Adrenal gland (tissue), 12 donors: ENCODE results near the gene IGFL3. TPM values are rescaled to one million over a fixed set of nuclear protein-coding genes. Genes with fewer than 3 reads are reported as not detected.
"Not testable (repeated sequence)": the region's sequence is repeated elsewhere in the genome, so short reads cannot be mapped to it uniquely, and the experiment has no call there.

Source experiments
- DNase-seq, 7 donors: peaks; one replicate each; pipeline ENCODE4 v3.0.0-alpha.2; 2019 to 2020
- H3K27ac ChIP-seq, 5 donors: fragments of 200-600 bp; sonication (generic) in 4 of 5; 1 replicate in 3 of 5; 2 replicates in 2 of 5; pipeline versions ENCODE4 v1.5.1 to v1.8.0; 2016 to 2020; ENCODE audit warnings: mild to moderate bottlenecking in 1 of 5
- H3K27me3 ChIP-seq: fragments of 200-600 bp; 2 replicates; pipeline ENCODE4 v1.8.0; 2021
- H3K36me3 ChIP-seq, 2 donors: fragments of 200-600 bp; replicated peaks in 1 of 2; 1 replicate in 1 of 2; 2 replicates in 1 of 2; pipeline versions ENCODE4 v1.5.1 to v1.8.0; 2018 to 2022
- H3K4me1 ChIP-seq, 2 donors: fragments of 200-600 bp; replicated peaks in 1 of 2; 1 replicate in 1 of 2; 2 replicates in 1 of 2; pipeline versions ENCODE4 v1.5.1 to v1.8.0; 2018 to 2021
- H3K4me3 ChIP-seq, 4 donors: fragments of 200-600 bp; sonication (generic) in 3 of 4; one replicate each; pipeline ENCODE4 v1.5.1; 2016 to 2018
- H3K9me3 ChIP-seq, 3 donors: fragments of 200-600 bp; sonication (generic) in 1 of 3; replicated peaks in 1 of 3; 1 replicate in 2 of 3; 2 replicates in 1 of 3; pipeline versions ENCODE4 v1.5.1 to v1.8.0; 2016 to 2021
- POLR2A ChIP-seq, 2 donors: fragments of 450-650 bp; IDR thresholded peaks; one replicate each; pipeline ENCODE4 v1.6.1; 2017; ENCODE audit warnings: antibody characterized with exemption in 2 of 2, mild to moderate bottlenecking in 2 of 2, moderate library complexity in 1 of 2
- WGBS, 4 donors: extraction: QIAGEN DNeasy Blood & Tissue Kit in 2 of 4; methylation state at CpG; one replicate each; pipeline versions ENCODE4 v1.1.5 to v1.1.7; 2013 to 2017; 5-methylcytosine and 5-hydroxymethylcytosine counted together
- intact Hi-C, 2 donors: fragments of 100-400 bp; cut with DNase I; formaldehyde crosslinking; loops; one replicate each; pipeline versions ENCODE4 v1.14.1 to v1.15.0; 2022 to 2023
- polyA plus RNA-seq, 3 donors: library from polyadenylated mRNA; stranded (reverse); fragments of 200-250 nt in 2 of 3; fragments of 350-450 nt in 1 of 3; fragmentation: Illumina TruSeq in 1 of 3; extraction: RNeasy Lipid Tissue Mini Kit (QIAGEN cat#74804) in 1 of 3; gene quantifications; one replicate each; pipeline ENCODE4 v1.2.3, GENCODE V29; 2013 to 2014
- total RNA-seq, 9 donors: library from RNA; depleted of rRNA in 4 of 9; stranded (reverse); fragments of >200 nt in 4 of 9; fragments of 120-200 nt in 1 of 9; fragmentation: NEBNext Ultra II Directional in 1 of 9; extraction: Animal tissue kit (Norgen Biotek cat#: 25700) in 1 of 9; gene quantifications; one replicate each; pipeline versions ENCODE4 v1.1.0 to v1.2.4, GENCODE V29; 2013 to 2023
- TF ChIP-seq, protein P1 (sequence below), 6 experiments: fragments of 450-650 bp in 4 of 6; fragments of 200-600 bp in 2 of 6; sonication (generic) in 1 of 6; IDR thresholded peaks; 1 replicate in 5 of 6; 2 replicates in 1 of 6; pipeline versions ENCODE4 v1.5.1 to v1.8.0; 2016 to 2021; ENCODE audit warnings: antibody characterized with exemption in 6 of 6, mild to moderate bottlenecking in 2 of 6, moderate library complexity in 1 of 6
- donor health status: healthy with polysubstance abuse.
- donor health status: Bipolar disorder and iron deficiency.
- donor health status: DM: yes; HTN: yes; CAD: no.
- donor health status: DM: no; HTN: no; CAD: no.
- donor health status: DM: no; HTN: no; CAD: no.
- donor health status: DM: yes; HTN: yes; CAD: no.

The IGFL3 gene
- total and polyA plus RNA-seq, 12 donors: not detected

GRCh38 chr19:46080561-46080960 is 43.9 kb downstream of the IGFL3 start:
- no peak overlapping the region for H3K27ac ChIP-seq
- H3K4me3 ChIP-seq: no peak overlapping the region
- 64 to 88% (median 70%) methylated on average over 3 of the region's 3 CpGs; no CpG with 5 or more reads in 1 of the 4 donors for WGBS, 4 donors
- peaks cover 0 to 5% of the 10 kb centered on the region in 2 donors for H3K4me1 ChIP-seq
- H3K9me3 ChIP-seq: no peaks in the 10 kb centered on the region
- DNase-seq: peak in 2 of 7 donors; percentile 19 to 32
- intact Hi-C loops: loop anchor here (2.0 to 5.0 kb wide), 3 partner anchors 107 to 184 kb away; no protein-coding TSS in a partner anchor
- peaks cover 28% of the 10 kb centered on the region for H3K27me3 ChIP-seq
- no peaks in the 10 kb centered on the region for H3K36me3 ChIP-seq
- TF ChIP-seq, protein P1, sequence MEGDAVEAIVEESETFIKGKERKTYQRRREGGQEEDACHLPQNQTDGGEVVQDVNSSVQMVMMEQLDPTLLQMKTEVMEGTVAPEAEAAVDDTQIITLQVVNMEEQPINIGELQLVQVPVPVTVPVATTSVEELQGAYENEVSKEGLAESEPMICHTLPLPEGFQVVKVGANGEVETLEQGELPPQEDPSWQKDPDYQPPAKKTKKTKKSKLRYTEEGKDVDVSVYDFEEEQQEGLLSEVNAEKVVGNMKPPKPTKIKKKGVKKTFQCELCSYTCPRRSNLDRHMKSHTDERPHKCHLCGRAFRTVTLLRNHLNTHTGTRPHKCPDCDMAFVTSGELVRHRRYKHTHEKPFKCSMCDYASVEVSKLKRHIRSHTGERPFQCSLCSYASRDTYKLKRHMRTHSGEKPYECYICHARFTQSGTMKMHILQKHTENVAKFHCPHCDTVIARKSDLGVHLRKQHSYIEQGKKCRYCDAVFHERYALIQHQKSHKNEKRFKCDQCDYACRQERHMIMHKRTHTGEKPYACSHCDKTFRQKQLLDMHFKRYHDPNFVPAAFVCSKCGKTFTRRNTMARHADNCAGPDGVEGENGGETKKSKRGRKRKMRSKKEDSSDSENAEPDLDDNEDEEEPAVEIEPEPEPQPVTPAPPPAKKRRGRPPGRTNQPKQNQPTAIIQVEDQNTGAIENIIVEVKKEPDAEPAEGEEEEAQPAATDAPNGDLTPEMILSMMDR (IDR thresholded peaks at IDR 0.05): no peak
- no peak for TF ChIP-seq POLR2A (IDR thresholded peaks at IDR 0.05)

DNA sequence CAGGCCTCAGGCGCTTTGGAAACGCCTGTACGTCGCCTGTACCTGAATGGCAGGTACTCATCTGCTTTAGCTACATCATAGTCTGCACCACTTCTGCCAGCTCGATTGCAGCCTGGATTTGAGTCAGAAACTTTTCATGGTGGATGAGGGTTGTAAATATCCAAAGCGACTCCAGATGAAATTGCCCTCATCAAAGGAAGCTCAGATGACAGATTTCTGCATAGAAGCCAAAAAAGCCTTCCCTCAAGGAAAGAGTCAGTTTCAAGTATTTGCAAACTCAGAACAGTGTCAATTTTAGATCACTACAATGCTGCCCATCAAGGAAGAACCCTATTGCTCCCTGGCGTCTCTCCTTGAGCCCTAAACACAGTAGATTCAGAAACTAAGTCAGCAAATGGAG is 44.9 kb downstream of the IGFL3 start:
- no peak for DNase-seq
- TF ChIP-seq, protein P1 (IDR thresholded peaks at IDR 0.05): no peak
- no peak for TF ChIP-seq POLR2A (IDR thresholded peaks at IDR 0.05)
- 82 to 88% (median 83%) methylated on average over 5 to 7 of the region's 7 CpGs for WGBS, 4 donors
- Histone ChIP-seq H3K9me3 (no peaks in the 10 kb centered on the region), H3K4me1 (peaks cover 0 to 5% of the 10 kb centered on the region in 2 donors), H3K36me3 (no peaks in the 10 kb centered on the region), H3K4me3 (no peak overlapping the region), H3K27ac (no peak overlapping the region), H3K27me3 (peaks cover 33% of the 10 kb centered on the region)
- intact Hi-C loops: loop anchor here (5.0 to 10.0 kb wide), 2 partner anchors 47 to 55 kb away; partner anchors contain the start of gene PGLYRP1 (in 1 of the 2)

- not testable (repeated sequence) for H3K4me3 ChIP-seq, H3K27ac ChIP-seq, H3K36me3 ChIP-seq, H3K9me3 ChIP-seq, H3K4me1 ChIP-seq
- 16 to 25% (median 23%) methylated on average over 5 to 43 of the region's 71 CpGs for WGBS, 4 donors
- H3K27me3 ChIP-seq: peaks cover 33% of the 10 kb centered on the region
- intact Hi-C loops: loop anchor here (5.0 to 10.0 kb wide), 2 partner anchors 46 to 54 kb away; partner anchors contain the start of gene PGLYRP1 (in 1 of the 2)
- peak in 6 of 7 donors; percentile 21 to 71 (median 42) for DNase-seq
- TF ChIP-seq, protein P1 (IDR thresholded peaks at IDR 0.05): peak; percentile 22 to 74 (median 46)
Measured at GRCh38 chr19:46078573-46079332, 45.7 kb downstream of the IGFL3 start.

GRCh38 chr19:46077815-46078167 is 46.7 kb downstream of the IGFL3 start:
- H3K27ac ChIP-seq: no peak overlapping the region
- DNase-seq: no peak
- H3K36me3 ChIP-seq: no peaks in the 10 kb centered on the region
- TF ChIP-seq POLR2A (IDR thresholded peaks at IDR 0.05): no peak
- TF ChIP-seq, protein P1 (IDR thresholded peaks at IDR 0.05): peak in 2 of 6 experiments; percentile 7 to 46
- intact Hi-C loops: loop anchor here (5.0 to 10.0 kb wide), 2 partner anchors 45 to 53 kb away; partner anchors contain the start of gene PGLYRP1 (in 1 of the 2)
- H3K27me3 ChIP-seq: peaks cover 33% of the 10 kb centered on the region
- H3K4me1 ChIP-seq: peaks cover 0 to 5% of the 10 kb centered on the region in 2 donors
- 17 to 22% (median 19%) methylated on average over 6 of the region's 6 CpGs for WGBS, 4 donors
- H3K9me3 ChIP-seq: no peaks in the 10 kb centered on the region
- H3K4me3 ChIP-seq: peak overlapping the region in 1 of 4 donors; percentile 36
